Activated B cell treated with CpG ODN at 0.5 μM for 24 hours (primary cell): Measurements from ENCODE around the gene FBXO41. TPM values are rescaled to one million over a fixed set of nuclear protein-coding genes. Genes with fewer than 3 reads are reported as not detected.

Experiments
- ATAC-seq: fragments of 200-7000 bp; cut with Tn5 transposase; one replicate; pipeline ENCODE4 v1.10.0; 2021; ENCODE audit warnings: low read depth, mild to moderate bottlenecking, moderate library complexity
- CTCF ChIA-PET: fragments of 350-600 bp; sonication (Branson Sonifier 250); formaldehyde crosslinking; loops from one replicate; lab custom pipeline; 2021; ENCODE audit warnings: antibody characterized with exemption; lab: Charles Lee
- POLR2A ChIA-PET: fragments of 350-600 bp; sonication (Branson Sonifier 250); formaldehyde crosslinking; loops from one replicate; lab custom pipeline; 2021; ENCODE audit warnings: antibody characterized with exemption; lab: Charles Lee
- DNase-seq: peaks from one replicate; pipeline ENCODE4 v3.0.0; 2022
- H3K27ac Mint-ChIP-seq: one replicate; pipeline ENCODE4 v1.8.0; 2020; ENCODE audit warnings: mixed read lengths
- H3K27me3 Mint-ChIP-seq: one replicate; pipeline ENCODE4 v1.8.0; 2021; ENCODE audit warnings: mixed read lengths
- H3K36me3 Mint-ChIP-seq: one replicate; pipeline ENCODE4 v1.8.0; 2021; ENCODE audit warnings: low read depth, mixed read lengths
- H3K4me1 Mint-ChIP-seq: one replicate; pipeline ENCODE4 v1.8.0; 2021; ENCODE audit warnings: mixed read lengths
- H3K4me3 Mint-ChIP-seq: one replicate; pipeline ENCODE4 v1.8.0; 2020; ENCODE audit warnings: mild to moderate bottlenecking, mixed read lengths
- H3K9me3 Mint-ChIP-seq: one replicate; pipeline ENCODE4 v1.8.0; 2020; ENCODE audit warnings: mixed read lengths
- intact Hi-C: fragments of 100-400 bp; cut with micrococcal nuclease; formaldehyde crosslinking; loops from one replicate; pipeline ENCODE4 v1.15.1; 2024
- total RNA-seq: library from RNA; stranded (reverse); gene quantifications from 2 replicates; pipeline ENCODE4 v1.2.3, GENCODE V29; 2022
- TF ChIP-seq, protein P1 (sequence below): fragments of 200-600 bp; IDR thresholded peaks from one replicate; pipeline ENCODE4 v1.8.0; 2022; ENCODE audit warnings: antibody characterized with exemption, mild to moderate bottlenecking

The FBXO41 gene
- total RNA-seq, 1 donor from 2014 or later: 25.7 TPM

DNA sequence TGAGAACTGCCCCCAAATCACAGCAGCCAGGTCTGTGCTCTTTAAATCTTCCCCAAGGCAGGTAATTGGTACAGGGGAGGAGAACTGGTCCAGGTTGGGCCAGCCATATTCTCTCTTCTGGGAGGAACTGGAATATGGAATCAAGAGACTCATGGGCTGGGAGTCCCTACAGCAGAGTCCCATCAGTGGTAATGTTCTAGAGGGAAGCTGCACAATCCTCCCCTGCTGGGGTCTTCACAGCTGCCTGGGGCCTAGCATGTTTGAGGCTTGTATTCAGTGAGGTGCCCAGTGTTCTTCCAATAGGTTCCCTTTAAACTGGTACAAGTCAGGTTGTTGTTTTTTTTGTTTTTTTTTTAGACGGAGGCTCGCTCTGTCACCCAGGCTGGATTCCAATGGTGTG is 30.2 kb upstream of the FBXO41 start:
- no peak for DNase-seq
- Mint-ChIP-seq H3K4me3 (no peak overlapping the region), H3K9me3 (peaks cover 7% of the 10 kb centered on the region), H3K27me3 (peaks cover 28% of the 10 kb centered on the region), H3K36me3 (no peaks in the 10 kb centered on the region), H3K4me1 (no peaks in the 10 kb centered on the region), H3K27ac (no peak overlapping the region)
- TF ChIP-seq, protein P1, sequence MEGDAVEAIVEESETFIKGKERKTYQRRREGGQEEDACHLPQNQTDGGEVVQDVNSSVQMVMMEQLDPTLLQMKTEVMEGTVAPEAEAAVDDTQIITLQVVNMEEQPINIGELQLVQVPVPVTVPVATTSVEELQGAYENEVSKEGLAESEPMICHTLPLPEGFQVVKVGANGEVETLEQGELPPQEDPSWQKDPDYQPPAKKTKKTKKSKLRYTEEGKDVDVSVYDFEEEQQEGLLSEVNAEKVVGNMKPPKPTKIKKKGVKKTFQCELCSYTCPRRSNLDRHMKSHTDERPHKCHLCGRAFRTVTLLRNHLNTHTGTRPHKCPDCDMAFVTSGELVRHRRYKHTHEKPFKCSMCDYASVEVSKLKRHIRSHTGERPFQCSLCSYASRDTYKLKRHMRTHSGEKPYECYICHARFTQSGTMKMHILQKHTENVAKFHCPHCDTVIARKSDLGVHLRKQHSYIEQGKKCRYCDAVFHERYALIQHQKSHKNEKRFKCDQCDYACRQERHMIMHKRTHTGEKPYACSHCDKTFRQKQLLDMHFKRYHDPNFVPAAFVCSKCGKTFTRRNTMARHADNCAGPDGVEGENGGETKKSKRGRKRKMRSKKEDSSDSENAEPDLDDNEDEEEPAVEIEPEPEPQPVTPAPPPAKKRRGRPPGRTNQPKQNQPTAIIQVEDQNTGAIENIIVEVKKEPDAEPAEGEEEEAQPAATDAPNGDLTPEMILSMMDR: no peak
- no peak for ATAC-seq
- POLR2A ChIA-PET: no interaction called here
- CTCF ChIA-PET: no interaction called here
- intact Hi-C loops: no loop called here

GRCh38 chr2:73307720-73308119 is 23.4 kb upstream of the FBXO41 start:
- H3K36me3 Mint-ChIP-seq: no peaks in the 10 kb centered on the region
- ChIA-PET CTCF (interaction anchor here (0.5 kb wide), 1 partner anchor 8 kb away, joined by 3 read pairs; no protein-coding TSS in a partner anchor), POLR2A (no interaction called here)
- intact Hi-C loops: no loop called here
- no peak overlapping the region for H3K4me3 Mint-ChIP-seq
- peaks cover 7% of the 10 kb centered on the region for H3K9me3 Mint-ChIP-seq
- TF ChIP-seq, protein P1: no peak
- ATAC-seq: no peak
- DNase-seq: no peak
- peaks cover 34% of the 10 kb centered on the region for H3K27me3 Mint-ChIP-seq
- H3K4me1 Mint-ChIP-seq: no peaks in the 10 kb centered on the region
- no peak overlapping the region for H3K27ac Mint-ChIP-seq

DNA sequence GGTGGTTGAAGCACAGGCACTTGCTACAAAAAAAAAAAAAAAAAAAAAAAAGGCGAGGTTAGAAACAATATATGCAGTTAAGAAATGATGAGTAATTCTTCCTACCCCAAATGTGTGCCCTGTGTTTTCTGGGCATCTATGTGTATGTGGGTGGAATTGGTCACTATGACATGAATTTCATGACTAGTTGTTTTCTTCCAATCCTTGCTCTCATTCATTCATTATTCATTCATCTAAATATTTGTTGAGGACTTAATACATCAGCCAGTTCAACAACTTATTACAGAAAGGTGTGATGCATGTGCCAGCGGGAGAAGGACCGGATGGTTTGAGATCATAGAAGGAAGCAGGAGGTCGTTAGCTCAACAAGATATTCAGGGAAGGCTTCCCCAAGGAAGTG is 17.4 kb upstream of the FBXO41 start:
- no peak overlapping the region for H3K27ac Mint-ChIP-seq
- H3K4me1 Mint-ChIP-seq: no peaks in the 10 kb centered on the region
- TF ChIP-seq, protein P1: no peak
- H3K27me3 Mint-ChIP-seq: peaks cover 42% of the 10 kb centered on the region
- DNase-seq (no peak), ATAC-seq (no peak)
- ChIA-PET POLR2A (interaction anchor here (0.6 kb wide), 1 partner anchor 267 kb away, joined by 4 read pairs; no protein-coding TSS in a partner anchor), CTCF (no interaction called here)
- H3K36me3 Mint-ChIP-seq: no peaks in the 10 kb centered on the region
- no peak overlapping the region for H3K4me3 Mint-ChIP-seq
- H3K9me3 Mint-ChIP-seq: no peaks in the 10 kb centered on the region
- intact Hi-C loops: no loop called here

- intact Hi-C loops: no loop called here
- Mint-ChIP-seq H3K4me1 (no peaks in the 10 kb centered on the region), H3K36me3 (no peaks in the 10 kb centered on the region), H3K27me3 (peaks cover 48% of the 10 kb centered on the region), H3K4me3 (no peak overlapping the region), H3K9me3 (no peaks in the 10 kb centered on the region), H3K27ac (no peak overlapping the region)
- ATAC-seq (no peak), DNase-seq (no peak)
- TF ChIP-seq, protein P1: no peak
- CTCF ChIA-PET: no interaction called here
- POLR2A ChIA-PET: no interaction called here
These were observed 16.6 kb upstream of the FBXO41 start for GRCh38 chr2:73300926-73301325.

GRCh38 chr2:73297586-73297985 is 13.3 kb upstream of the FBXO41 start:
- no peak for ATAC-seq
- DNase-seq: no peak
- TF ChIP-seq, protein P1: no peak
- Mint-ChIP-seq H3K27ac (no peak overlapping the region), H3K9me3 (no peaks in the 10 kb centered on the region), H3K4me1 (peaks cover 6% of the 10 kb centered on the region), H3K27me3 (peaks cover 52% of the 10 kb centered on the region), H3K36me3 (no peaks in the 10 kb centered on the region), H3K4me3 (no peak overlapping the region)
- intact Hi-C loops: loop anchor here (10.0 kb wide), 1 partner anchor 1153 kb away; the partner anchor contains the start of gene CYP26B1
- CTCF ChIA-PET: no interaction called here
- POLR2A ChIA-PET: no interaction called here
